SH-SY5Y (cell line): Measurements from ENCODE around the gene TMPRSS7.

Source experiments
- GATA2 ChIP-seq: IDR thresholded peaks from 2 replicates; pipeline ENCODE4 v1.6.1; 2011; ENCODE audit warnings: mild to moderate bottlenecking, low read depth, low read length
- GATA3 ChIP-seq: IDR thresholded peaks from 2 replicates; pipeline ENCODE4 v1.6.1; 2011; ENCODE audit warnings: low read depth, mild to moderate bottlenecking, low read length, moderate library complexity

GRCh38 chr3:112121577-112122547 is 87.3 kb downstream of the TMPRSS7 start:
- TF ChIP-seq GATA3 (no peak), GATA2 (no peak)
